ENCODE measurements around the gene FARP1.

The FARP1 gene

DNA sequence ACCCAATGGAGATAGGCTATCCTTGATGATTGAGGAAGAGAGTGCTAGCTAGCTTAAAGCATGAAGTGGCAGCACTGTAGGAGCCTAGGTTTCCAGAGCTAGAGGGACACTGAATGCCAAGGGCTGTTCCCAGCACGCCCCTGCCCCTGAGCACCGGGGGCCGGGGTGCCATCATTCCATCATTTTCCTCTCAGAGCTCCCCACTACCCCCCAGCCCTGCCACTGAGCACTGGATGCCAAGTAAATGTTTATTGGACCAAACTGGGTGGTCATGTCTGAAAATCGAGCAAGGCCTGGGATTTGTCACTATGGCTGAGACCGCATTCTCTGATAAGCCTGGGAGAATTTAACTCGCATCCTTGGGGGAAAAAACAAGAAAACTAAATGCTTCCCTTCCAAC is 291.2 kb downstream of the FARP1 start:
- no peak for DNase-seq

DNA sequence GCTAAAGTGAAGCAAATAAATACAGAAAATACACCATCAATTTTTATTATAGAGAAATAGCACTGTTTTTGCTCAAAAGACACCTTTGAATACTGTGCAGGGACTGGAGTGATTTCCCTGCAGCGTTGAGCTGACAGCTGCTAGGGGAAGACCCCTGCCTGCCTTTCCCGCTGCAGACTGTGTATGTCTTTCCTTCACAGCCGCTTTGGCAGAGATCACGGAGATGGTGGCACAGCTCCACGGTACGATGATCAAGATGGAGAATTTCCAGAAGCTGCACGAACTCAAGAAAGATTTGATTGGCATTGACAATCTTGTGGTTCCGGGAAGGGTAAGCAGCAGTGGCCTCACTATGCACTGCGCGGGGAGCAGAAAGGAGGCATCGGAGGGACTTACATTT is 292.5 kb downstream of the FARP1 start:
- DNase-seq = no peak

DNA sequence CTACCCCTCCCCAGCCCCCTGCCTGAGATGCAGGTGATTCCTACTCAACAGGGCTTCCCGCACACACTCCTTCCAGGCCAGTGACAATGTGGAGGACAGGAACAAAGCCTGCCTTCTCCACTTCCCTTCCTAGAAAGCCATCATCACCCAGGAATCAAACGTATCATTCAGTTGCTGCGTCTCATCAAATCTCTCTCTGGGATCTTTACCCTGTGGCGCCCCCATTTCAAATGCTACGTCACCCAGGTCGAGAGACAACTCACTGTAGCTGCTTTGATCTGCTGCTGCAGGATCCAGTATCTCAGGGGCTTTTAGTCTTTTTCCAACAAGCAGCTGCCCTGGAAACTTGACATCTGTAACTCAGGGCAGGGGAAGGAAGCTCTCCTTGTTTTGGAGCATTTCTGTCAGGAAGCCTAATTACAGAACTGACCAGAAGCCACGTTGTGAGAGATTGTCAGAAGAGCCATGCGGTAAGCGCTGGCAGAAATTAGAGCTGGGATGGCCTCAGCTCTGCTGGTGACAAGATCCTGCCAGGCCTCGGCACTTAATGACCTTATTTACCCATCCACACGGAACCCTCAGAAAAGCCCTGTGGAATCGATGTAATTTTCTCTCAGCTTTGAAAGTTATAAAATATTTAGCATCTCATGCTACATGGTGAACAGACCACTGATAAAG is 293.5 kb downstream of the FARP1 start:
- no peak for DNase-seq

DNA sequence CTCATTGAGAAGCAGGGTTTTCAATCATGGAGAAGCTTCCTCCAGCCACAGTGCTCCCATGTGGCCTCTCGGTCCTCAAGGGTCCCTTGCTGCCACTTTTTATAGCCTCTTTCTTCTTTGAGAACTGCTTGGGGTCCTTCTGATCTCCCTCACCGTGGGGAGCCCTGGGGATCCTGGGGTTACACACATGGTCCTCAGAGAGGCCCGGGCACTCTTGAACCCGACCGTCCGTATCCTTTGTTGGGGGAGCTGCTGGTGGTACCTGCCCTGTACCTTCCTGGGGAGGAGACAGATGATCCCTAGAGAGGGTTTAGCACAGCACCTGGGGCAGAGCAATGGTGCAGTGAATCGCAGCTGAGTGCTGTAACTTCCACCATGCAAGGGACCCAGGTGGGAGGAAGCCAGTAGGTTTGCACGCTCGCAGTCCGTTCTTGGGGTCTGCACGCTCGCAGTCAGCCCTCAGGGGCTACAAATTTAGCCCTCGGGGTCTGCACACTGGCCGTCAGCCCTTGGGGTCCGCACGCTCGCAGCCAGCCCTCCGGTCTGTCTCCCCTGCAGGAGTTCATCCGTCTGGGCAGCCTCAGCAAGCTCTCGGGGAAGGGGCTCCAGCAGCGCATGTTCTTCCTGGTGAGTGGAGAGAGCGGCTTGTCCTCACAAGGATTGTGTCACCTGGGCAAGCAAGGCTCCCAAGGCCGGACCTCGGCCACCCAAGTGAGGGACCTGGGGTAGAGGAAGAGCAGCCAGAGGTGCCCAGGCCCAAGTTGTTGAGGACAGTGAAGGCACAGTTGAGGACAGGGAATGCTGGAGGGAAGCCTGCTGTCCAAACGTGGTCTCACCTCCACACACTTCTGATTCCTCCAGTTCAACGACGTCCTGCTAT is 295.6 kb downstream of the FARP1 start:
- no peak for DNase-seq

DNA sequence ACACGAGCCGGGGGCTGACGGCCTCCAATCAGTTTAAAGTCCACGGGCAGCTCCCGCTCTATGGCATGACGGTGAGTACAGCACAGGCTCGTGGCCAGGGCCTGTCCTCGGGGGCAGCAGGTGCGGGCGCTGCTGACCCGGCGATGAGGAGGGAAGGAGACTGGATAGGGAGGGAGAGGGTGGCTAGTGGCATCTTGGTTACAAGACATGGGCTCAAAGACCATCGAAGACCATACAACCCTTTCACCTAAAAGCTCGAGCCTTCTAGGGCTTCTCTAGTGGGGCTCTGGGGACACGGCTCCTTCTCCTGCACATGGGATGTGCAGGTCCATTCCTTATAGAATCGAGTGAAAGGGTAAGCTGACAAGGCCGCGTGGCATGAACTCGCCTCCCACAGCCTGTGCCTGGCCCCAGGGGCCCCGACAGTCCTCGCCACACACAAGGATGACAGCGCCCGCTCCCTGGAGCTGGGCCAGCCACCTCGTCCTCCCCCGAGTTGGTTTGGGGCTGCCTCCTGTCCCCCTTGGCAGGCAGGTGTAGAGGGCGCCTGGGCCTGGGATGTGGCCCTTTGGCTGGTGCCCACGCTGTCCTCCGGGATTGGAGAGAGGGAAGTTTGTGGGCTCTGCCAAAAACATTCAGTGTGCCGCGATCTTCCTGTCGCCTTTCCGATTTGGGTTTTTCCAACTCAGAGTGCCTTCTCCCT is 296.4 kb downstream of the FARP1 start:
- no peak for DNase-seq

DNA sequence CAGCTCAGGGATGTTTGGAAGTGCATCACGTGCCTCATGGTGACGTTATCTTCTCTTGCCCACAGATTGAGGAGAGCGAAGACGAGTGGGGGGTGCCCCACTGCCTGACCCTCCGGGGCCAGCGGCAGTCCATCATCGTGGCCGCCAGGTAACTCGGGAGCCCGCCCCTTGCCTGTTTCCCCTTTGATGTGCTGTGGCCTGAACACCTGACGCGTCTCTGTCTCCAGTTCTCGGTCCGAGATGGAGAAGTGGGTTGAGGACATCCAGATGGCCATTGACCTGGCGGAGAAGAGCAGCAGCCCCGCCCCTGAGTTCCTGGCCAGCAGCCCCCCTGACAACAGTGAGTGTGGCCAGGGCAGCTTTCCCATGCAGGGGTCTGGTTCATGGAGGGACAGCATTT is 297.0 kb downstream of the FARP1 start:
- no peak for DNase-seq

DNA sequence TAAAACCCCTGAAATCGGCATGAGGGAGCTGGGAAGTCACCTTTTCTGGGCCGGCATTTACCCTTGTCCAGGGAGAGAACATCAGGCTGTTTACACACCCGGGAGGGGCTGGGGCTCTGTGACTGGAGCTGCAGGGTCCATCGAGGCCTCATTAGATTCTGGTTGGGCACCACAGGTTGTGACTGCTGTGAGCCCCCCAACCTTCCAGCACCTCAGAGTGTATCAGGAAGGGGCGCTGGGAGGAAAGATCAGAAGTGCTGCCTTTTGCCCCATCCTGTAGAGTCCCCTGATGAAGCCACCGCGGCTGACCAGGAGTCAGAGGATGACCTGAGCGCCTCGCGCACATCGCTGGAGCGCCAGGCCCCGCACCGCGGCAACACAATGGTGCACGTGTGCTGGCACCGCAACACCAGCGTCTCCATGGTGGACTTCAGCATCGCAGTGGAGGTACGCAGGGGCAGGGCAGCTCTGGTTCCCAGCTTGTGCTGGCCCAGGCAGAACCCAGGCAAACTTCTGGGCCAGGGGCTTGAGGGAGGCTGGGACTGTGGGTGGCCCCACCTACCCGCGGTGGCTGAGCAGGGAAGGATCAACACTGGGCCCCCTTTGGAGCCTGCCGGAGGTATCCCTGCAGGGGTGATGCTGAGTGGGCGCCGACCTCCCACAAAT is 297.6 kb downstream of the FARP1 start:
- DNase-seq = no peak

DNA sequence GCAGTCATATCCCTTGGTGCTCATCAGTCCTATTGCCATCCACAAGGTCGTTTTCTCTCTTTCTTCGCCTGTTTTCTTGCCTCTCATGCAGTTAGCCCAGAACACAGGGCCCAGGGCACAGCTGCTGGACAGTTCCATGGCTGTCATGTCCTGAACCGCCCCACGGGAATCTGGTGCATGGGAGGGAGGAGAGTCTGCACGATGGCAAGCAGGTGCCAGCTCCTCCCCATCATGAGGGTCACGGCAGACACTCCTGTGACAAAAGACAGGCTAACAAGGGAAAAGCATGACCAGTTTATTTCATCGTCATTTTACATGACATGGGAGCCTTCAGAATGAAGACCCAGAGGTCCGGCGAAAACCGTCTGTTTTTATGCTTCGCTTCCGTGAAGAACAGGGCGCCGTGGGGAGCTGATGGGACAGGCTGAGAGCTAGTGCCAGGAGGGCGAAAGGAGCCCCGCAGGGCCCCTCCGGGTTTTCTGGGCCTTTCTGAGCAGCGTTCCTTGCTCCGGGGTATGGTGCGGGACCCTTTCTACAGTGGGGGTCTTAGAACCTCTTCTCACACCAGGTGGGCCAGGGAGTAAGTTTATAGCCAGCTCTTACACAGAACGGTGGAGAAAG is 298.3 kb downstream of the FARP1 start:
- no peak for DNase-seq

DNA sequence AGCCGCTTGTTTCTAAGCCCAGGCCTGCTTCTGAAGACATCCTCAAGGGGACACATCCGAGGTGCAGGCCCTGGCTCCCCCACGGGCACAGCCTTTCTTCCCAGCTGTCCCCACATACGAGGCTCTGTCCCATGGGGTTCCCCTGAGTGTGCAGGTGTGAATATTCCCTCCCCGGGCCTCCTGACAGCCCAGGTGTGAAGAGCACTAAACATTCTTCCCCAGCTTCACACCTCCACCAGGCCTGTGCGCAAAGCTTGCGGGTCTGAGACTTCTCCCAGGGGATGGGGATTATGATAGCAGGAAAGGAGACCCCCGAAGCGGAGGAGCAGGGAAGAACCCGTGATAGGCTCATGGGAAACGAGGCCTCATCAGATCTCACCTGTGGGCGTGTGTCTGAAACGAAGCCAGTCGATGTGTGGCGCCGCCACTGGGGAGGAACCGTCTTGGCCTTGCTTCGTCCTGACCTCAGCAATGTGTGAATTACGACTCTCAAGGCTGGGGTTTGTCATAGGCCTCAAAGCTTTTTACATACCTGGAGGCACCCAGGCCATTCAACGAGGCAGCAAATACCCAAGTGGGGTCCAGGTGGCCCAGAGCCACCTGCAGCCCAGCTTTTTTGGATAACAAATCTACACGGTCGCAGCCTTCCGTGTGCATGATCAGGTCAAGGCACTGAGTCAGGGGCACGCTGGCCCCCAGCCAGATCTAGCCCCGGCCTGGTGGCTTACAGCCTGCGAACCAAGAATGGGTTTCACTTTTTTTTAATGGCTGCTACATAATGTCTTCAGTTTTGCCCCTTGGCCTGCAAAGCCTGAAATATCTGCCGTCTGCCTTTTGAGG is 299.7 kb downstream of the FARP1 start:
- no peak for DNase-seq

DNA sequence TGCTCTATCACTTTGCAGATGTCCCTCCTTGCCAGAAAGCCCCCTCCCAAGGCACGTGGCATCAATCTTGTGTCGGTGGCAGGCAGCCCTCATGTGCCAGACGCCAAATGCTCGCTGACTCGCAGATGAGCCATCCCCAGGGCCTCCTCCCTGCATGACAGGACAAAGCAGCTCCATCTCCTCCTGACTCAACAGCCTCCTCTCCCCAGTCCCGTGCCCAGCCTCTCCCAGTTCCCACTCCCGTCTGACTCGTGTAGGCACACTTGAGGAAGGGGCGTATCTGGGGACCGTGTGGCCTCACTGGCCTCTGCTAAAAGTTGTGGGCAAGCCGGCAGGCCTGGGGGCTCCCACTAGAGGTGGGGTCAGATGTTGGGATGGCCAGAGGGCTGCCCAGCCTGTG is 300.4 kb downstream of the FARP1 start:
- DNase-seq = peak; percentile 5

DNA sequence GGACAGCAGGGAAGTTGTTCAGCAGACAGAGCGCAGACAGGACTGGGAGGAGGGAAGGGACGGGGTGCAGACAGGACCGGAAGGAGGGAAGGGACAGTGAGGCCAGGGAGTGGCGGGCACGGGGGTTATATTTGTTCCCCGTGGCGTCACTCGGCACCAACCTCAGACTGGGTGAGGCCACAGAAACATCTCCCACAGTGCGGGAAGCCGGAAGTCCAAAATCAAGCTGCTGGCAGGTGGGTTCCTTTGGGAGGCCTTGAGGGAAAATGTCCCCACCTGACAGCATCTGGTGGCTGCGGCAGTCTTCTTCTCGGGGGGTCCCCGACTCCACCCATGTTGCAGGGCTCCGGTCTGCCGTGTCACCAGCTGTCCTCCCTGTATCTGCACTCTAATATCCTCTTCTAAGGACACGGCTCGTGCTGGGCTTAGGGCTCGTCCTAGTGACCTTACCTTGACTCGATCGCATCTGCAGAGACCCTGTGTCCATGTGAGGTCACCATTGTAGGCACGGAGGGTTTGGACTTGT is 301.0 kb downstream of the FARP1 start:
- DNase-seq = no peak

DNA sequence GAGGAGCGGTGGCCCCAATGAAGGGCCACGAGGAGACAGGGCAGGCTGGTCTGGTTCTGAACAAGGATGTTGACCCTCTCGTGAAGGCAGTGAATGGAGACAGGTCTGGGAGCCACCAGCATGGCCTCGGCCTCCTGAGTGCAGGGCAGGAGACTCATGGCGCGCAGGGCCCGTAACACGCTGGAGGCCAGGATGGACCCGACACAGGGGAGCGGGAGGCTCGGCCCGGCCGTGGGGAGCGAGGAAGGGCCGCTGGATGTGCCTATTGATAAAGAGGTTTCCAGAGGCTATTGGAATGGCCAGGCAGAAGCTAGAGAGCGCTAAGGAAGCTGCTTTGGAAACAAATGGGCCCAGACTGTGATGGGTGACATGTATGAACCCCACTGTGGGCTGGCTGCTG is 301.5 kb downstream of the FARP1 start:
- DNase-seq = no peak

DNA sequence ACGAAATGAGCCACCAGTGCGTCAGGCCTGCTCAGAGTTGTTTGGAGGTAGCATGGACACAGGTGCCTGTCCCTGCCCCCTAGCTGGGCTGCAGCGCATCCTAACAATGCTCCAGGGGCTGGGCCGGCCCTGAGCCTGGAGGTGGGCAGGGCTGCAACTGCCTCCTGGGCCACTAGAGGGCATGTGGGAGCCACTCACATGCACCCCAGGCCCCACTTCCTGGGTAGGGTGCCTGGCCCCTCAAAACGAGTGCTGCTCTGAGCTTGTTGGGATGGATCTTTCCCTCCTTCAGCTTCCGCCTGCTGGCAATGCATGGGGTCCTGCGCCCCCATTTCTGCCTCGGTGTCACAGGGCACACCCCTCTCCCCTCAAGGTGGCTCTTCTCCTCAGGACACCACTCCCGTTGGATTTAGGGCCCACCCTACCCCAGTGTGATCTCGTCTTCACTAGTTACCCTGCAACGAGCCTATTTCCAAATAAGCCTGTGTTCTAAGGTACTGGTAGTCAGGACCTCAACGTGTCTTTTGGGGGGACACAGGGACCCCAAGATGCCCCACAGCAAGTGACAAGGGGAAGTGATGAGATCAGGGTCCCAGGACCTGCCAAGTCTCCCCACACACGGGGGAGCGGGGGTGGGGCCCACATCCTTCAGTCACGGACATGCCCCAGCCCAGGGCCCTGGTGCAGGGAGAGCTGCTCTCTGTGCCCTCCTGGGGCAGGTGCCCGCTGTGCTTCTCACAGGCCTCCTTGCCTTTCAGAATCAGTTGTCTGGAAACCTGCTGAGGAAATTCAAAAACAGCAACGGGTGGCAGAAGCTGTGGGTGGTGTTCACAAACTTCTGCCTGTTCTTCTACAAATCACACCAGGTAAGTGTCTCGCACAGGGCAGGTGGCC is 302.7 kb downstream of the FARP1 start:
- peak; percentile 18 for DNase-seq

DNA sequence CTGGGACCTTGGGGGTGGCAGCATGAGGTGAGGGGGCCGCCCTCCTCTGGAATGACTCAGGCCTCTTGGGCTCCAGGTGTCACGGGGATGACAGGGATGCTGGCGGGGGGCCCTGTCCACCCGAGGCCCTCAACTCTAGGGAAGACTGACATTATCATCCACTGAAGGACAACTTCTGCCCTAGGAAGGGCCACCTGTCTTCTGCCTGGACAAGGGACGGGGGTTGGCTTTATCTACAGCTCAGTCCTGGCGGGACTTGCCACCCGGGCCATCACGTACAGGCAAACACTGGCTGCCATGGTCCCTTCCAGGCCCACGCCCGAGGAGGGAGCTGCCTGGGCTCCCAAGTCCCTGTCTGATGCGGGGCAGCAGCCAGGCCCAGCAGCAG is 303.3 kb downstream of the FARP1 start:
- DNase-seq = no peak

DNA sequence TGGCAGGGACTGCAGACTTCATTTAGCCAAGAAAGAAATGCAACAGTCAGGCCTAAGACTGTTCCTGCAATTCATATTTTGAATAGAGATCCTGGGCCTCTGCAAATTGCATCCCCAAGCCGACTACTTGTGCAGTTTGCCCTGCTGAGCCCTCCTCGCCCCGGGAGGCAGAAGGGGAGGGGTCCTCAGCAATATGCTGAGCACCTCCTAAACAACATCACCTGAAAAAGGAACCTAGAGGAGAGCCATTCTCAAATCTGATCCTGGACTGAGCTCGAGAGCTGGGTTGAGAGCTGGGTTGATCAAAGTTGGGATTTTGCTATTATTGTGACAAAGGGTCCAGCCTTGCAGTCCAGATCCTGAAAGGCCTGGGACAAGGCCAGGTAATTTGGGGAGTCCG is 304.2 kb downstream of the FARP1 start:
- DNase-seq = no peak

DNA sequence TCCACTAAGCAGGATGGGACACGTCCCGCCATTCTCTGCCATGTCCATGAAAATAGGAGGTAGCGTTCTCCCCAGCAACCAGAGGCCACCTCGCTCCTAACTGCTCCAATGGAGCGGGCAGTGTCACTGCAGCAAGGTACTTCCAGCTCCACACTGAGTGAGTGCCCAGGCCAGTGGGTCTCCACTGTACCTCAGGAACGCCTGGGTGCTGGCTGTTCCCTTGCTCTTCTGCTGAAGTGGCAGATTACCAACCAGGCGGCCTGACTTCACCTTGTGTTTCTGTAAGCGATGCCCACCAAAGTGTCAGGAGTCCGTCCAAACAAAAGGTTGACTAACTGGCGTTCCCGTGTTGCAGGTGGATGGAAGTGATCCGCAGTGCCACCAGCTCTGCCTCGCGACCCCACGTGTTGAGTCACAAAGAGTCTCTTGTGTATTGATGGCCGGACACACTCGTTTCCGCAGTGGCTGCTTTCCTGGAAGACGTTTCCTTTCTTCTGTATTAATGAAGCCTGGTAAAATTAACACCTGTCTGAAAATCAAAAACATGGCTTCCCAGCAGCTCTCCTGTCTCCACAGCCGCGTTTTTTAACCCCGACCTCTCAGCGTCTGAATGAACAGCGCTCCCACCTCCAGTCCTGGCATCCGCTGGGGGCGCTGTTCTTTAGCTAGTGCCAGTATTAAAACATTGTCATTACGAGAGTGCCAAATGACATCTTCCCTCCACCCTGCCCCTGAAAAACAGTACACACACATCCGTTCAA is 305.2 kb downstream of the FARP1 start:
- DNase-seq = no peak

DNA sequence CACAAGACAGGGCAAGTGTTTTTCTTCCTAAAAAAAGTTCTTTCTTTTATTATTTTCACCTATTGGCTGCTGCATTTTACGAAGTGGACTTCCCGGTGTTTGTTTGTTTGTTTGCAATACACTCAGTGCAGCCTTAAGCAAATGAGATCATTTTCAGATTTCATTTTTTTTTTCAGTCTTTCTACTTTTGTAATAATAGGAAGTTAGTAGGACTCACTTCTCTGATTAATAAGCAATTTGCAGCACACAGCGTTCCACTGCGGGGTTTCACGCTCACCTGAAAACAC is 305.7 kb downstream of the FARP1 start:
- no peak for DNase-seq

DNA sequence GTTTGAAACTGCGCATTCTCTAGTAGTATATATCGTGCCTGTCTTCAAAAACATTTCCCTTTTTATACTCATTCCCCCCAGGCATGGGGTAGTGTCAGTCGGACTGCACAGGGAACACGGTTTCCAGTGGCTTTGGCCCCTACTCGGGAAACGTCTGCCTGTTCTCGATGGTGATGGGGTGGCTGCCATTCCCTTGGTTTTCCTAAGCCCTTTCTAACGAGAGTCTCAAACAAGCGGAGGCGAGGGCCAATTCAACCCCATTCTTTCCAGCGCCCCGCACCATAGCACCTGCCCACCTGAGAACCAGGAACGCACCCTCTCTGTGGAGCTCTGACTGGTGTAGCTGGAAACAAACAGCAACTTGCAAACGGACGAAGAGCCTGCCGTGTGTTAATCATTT is 306.4 kb downstream of the FARP1 start:
- no peak for DNase-seq

DNA sequence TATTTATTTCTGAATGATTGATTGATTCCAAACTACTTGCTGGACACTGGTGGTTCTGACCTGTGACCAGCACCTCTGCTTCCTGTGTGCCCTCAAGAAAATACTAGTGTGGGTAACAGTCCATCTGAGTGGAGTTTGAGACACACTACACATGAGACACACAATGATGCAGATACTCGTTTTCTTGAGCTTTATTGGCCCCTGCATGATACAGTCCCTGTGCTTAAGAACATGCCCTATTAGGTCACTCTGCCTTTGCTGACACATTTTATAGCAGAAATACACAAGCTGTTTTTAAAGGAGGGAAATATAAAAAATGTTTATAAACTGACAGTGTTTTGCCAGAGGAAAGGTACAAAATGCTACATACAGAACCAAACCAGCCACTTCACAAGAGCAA is 307.1 kb downstream of the FARP1 start:
- no peak for DNase-seq

DNA sequence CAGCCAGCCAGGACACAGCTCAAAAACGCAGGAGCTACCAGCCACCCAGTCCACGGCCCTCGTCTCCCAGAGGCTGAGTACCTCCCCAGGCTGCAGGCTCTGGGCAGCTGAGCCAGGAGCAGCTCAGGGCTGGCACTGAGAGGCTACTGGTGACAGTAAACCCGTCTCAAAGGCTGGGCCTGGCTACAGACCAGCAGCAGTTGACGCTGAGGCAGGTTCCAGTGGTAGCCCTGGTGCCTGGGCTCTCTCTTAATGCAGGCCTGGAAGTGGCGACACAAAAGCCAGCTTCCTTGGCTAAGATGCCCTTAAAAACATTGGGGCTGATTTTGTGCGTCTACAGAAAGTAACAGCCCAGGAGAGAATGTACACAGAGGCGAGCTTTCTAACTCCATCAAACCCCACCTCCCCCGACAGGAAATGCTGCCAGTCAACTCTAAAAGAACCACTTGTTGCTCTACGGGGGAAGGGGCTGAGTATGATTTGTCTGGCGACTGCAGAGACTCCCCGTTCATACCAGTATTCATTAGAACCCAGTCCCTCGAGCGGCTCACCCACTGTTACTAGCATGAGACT is 307.7 kb downstream of the FARP1 start:
- no peak for DNase-seq
